Right atrium auricular region (tissue), 2 donors: ENCODE data around the gene MARVELD3. TPM values are rescaled to one million over a fixed set of nuclear protein-coding genes. Genes with fewer than 3 reads are reported as not detected.
"Not testable (repeated sequence)": the region's sequence is repeated elsewhere in the genome, so short reads cannot be mapped to it uniquely, and the experiment has no call there.

Source experiments
- DNase-seq: peaks from one replicate; pipeline ENCODE4 v3.0.0-alpha.2; 2019; ENCODE audit warnings: low spot score
- H3K27ac ChIP-seq, 2 donors: fragments of 200-600 bp; sonication (generic); 1 replicate in 1 of 2; 2 replicates in 1 of 2; pipeline ENCODE4 v1.5.1; 2016 to 2019
- H3K27me3 ChIP-seq, 2 donors: fragments of 200-600 bp; sonication (generic); one replicate each; pipeline versions ENCODE4 v1.5.1 to v1.6.0; 2017 to 2019
- H3K36me3 ChIP-seq: fragments of 200-600 bp; sonication (generic); one replicate; pipeline ENCODE4 v1.5.1; 2016
- H3K4me1 ChIP-seq, 2 donors: fragments of 200-600 bp; sonication (generic); one replicate each; pipeline versions ENCODE4 v1.5.1 to v1.6.0; 2017 to 2019
- H3K4me3 ChIP-seq, 2 donors: fragments of 200-600 bp; sonication (generic); 1 replicate in 1 of 2; 2 replicates in 1 of 2; pipeline ENCODE4 v1.5.1; 2017 to 2019; ENCODE audit warnings: mild to moderate bottlenecking in 1 of 2, moderate library complexity in 1 of 2
- H3K9me3 ChIP-seq, 2 donors: fragments of 200-600 bp; sonication (generic); one replicate each; pipeline ENCODE4 v1.5.1; 2019
- total RNA-seq, 2 donors: library from RNA; depleted of rRNA; stranded (reverse); fragments of >200 nt; gene quantifications; one replicate each; pipeline ENCODE4 v1.1.0, GENCODE V29; 2016
- TF ChIP-seq, protein P1 (sequence below), 2 donors: fragments of 200-600 bp; sonication (generic); IDR thresholded peaks; one replicate each; pipeline ENCODE4 v1.5.1; 2019; ENCODE audit warnings: antibody characterized with exemption in 2 of 2

MARVELD3 gene, protein sequence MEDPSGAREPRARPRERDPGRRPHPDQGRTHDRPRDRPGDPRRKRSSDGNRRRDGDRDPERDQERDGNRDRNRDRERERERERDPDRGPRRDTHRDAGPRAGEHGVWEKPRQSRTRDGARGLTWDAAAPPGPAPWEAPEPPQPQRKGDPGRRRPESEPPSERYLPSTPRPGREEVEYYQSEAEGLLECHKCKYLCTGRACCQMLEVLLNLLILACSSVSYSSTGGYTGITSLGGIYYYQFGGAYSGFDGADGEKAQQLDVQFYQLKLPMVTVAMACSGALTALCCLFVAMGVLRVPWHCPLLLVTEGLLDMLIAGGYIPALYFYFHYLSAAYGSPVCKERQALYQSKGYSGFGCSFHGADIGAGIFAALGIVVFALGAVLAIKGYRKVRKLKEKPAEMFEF
- not detected for total RNA-seq

DNA sequence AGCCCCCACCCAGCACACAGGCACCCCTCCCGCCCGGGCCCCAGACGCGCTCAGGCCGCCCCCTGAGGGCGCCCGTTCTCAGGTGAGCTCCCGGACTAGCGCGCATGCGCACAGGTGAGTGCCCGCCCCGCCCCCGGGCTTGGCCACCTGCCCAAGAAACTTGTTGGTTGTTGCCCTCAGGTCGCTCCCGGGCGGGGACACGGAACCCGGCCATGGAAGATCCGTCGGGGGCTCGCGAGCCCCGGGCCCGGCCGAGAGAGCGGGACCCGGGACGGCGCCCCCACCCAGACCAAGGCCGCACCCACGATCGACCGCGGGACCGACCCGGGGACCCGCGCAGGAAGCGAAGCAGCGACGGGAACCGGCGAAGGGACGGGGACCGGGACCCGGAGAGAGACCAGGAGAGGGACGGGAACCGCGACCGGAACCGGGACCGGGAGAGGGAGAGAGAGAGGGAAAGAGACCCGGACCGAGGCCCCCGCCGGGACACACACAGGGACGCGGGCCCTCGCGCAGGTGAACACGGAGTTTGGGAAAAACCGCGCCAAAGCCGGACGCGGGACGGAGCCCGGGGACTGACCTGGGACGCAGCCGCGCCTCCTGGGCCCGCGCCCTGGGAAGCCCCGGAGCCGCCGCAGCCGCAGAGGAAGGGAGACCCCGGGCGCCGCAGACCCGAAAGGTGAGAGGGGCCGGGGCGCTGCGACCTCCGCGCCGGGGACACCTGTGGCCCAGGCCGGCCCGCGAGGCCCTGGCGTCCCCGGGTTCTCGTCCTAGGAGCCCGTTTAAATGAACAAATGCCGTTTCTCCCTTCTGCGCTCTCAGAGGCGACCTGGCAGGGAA lies at the start of gene MARVELD3:
MARVELD3 (plus strand) TSS at position 167 of the 840 bp plus-strand sequence; CDS start at position 213, 46 bp downstream.
- H3K9me3 ChIP-seq = no peaks in the 10 kb centered on the region
- H3K4me1 ChIP-seq = peaks cover 0 to 14% of the 10 kb centered on the region in 2 donors
- H3K27me3 ChIP-seq = peaks cover 15 to 16% of the 10 kb centered on the region in 2 donors
- TF ChIP-seq, protein P1, sequence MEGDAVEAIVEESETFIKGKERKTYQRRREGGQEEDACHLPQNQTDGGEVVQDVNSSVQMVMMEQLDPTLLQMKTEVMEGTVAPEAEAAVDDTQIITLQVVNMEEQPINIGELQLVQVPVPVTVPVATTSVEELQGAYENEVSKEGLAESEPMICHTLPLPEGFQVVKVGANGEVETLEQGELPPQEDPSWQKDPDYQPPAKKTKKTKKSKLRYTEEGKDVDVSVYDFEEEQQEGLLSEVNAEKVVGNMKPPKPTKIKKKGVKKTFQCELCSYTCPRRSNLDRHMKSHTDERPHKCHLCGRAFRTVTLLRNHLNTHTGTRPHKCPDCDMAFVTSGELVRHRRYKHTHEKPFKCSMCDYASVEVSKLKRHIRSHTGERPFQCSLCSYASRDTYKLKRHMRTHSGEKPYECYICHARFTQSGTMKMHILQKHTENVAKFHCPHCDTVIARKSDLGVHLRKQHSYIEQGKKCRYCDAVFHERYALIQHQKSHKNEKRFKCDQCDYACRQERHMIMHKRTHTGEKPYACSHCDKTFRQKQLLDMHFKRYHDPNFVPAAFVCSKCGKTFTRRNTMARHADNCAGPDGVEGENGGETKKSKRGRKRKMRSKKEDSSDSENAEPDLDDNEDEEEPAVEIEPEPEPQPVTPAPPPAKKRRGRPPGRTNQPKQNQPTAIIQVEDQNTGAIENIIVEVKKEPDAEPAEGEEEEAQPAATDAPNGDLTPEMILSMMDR (IDR thresholded peaks at IDR 0.05) = no peak
- H3K36me3 ChIP-seq = no peaks in the 10 kb centered on the region
- H3K27ac ChIP-seq = no peak within 1 kb of the TSS
- H3K4me3 ChIP-seq = peak within 1 kb of the TSS; percentile 29 to 48
- DNase-seq = no peak

DNA sequence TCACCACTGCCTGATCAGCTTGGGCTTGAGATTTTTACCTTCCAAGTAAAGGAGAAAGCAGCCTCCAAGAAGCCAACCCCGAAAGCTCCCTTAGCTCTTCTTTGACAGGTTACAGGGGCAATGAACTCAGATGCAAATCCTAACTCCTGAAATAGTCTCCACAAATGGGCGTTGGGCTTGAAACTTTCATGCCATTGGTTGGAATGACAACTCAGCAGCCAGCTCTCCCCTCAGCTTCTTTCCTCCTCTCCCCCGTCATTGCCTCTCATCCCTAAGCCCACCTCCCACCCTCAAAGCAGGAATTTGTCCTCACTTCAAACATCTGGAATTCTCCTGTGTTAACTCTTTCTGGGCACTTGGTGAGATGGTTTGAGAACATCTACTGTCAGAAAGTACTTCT lies 49.0 kb upstream of the MARVELD3 start, which contains the start of gene TAT:
TAT (minus strand) TSS at position 122 of the 400 bp plus-strand sequence. CDS start 677 bp downstream, outside the sequence.
- no peak for DNase-seq
- Histone ChIP-seq H3K4me3 (no peak within 1 kb of the TSS), H3K36me3 (no peaks in the 10 kb centered on the region), H3K27me3 (no peaks in the 10 kb centered on the region), H3K4me1 (no peaks in the 10 kb centered on the region), H3K27ac (no peak within 1 kb of the TSS), H3K9me3 (no peaks in the 10 kb centered on the region)
- TF ChIP-seq, protein P1 (IDR thresholded peaks at IDR 0.05) = no peak

DNA sequence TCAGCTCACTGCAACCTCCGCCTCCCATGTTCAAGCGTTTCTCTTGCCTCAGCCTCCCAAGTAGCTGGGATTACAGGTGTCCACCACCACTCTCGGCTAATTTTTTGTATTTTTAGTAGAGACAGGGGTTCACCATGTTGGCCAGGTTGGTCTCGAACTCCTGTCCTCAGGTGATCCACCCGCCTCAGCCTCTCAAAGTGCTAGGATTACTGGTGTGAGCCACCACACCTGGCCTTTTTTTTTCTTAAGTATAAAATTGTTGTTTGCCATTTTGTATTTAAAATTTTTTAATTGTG lies 43.5 kb upstream of the MARVELD3 start:
- not testable (repeated sequence) for H3K4me1 ChIP-seq, H3K27ac ChIP-seq, H3K36me3 ChIP-seq

DNA sequence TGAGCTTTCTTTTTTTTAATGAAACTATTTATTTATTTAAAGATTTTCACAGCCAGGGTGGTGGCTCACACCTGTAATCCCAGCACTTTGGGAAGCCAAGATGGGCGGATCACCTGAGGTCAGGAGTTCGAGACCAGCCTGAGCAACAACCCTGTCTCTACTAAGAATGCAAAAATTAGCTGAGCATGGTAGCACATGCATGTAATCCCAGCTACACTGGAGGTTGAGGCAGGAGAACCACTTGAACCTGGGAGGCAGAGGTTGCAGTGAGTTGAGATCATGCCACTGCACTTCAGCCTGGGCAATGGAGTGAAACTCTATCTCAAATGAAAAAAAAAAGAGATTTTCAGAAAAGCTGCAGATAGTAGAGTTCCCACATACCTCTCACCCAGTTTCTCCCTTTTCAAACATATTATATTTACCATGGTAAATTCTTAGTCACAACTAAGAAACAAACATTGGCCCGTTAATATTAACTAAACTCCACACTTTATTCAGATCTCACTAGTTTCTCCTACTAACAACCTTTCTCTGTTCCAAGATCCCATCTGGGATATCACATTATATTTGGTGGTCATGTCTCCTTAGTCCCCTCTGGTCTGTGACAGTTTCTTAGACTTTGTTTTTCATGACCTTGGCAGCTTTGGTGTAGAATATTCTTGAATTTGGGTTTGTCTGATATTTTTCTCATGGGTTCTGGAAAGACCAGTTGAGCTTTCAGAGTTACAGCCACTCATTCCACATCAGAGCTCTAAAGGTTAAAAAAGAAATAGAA lies 41.3 kb upstream of the MARVELD3 start:
- H3K9me3 ChIP-seq = no peaks in the 10 kb centered on the region
- no peaks in the 10 kb centered on the region for H3K27me3 ChIP-seq
- no peak overlapping the region for H3K27ac ChIP-seq
- no peak overlapping the region for H3K4me3 ChIP-seq
- TF ChIP-seq, protein P1 (IDR thresholded peaks at IDR 0.05) = no peak
- H3K36me3 ChIP-seq = no peaks in the 10 kb centered on the region
- DNase-seq = no peak
- H3K4me1 ChIP-seq = no peaks in the 10 kb centered on the region

More for the DNA sequence above, 43.5 kb upstream of the MARVELD3 start:
- H3K4me3 ChIP-seq, H3K27me3 ChIP-seq, H3K9me3 ChIP-seq, DNase-seq: not testable (repeated sequence)

DNA sequence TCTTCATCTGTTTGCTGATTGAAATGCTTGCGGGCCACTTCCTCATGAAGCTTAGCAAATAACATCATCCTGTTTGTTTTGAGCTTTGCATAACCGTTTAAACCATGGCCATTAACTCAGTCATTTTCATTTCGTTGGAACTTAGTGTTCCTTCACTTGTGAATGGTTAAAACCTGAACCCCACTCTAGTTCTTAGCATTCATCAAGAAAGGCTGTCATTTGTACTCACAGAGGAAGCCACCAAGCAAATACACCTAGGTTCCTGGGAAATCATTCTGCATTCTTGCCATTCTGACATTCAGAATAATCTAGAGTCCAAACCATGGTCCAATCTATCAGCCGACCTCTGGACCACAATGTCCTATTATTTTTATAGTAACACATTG lies 40.7 kb upstream of the MARVELD3 start:
- TF ChIP-seq, protein P1 (IDR thresholded peaks at IDR 0.05) = no peak
- Histone ChIP-seq H3K27ac (no peak overlapping the region), H3K4me3 (no peak overlapping the region), H3K36me3 (no peaks in the 10 kb centered on the region), H3K9me3 (no peaks in the 10 kb centered on the region), H3K4me1 (no peaks in the 10 kb centered on the region), H3K27me3 (no peaks in the 10 kb centered on the region)
- DNase-seq = no peak

DNA sequence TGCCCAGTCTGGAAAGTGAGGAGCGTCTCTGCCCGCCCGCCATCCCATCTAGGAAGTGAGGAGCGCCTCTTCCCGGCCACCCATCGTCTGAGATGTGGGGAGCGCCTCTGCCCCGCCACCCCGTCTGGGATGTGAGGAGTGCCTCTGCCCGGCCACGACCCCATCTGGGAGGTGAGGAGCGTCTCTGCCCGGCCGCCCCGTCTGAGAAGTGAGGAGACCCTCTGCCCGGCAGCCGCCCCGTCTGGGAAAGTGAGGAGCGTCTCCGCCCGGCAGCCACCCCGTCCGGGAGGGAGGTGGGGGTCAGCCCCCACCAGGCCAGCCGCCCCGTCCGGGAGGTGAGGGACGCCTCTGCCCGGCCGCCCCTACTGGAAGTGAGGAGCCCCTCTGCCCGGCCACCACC lies 36.6 kb upstream of the MARVELD3 start:
- DNase-seq, H3K36me3 ChIP-seq, H3K27ac ChIP-seq, H3K9me3 ChIP-seq, H3K4me1 ChIP-seq, H3K4me3 ChIP-seq, H3K27me3 ChIP-seq: not testable (repeated sequence)

DNA sequence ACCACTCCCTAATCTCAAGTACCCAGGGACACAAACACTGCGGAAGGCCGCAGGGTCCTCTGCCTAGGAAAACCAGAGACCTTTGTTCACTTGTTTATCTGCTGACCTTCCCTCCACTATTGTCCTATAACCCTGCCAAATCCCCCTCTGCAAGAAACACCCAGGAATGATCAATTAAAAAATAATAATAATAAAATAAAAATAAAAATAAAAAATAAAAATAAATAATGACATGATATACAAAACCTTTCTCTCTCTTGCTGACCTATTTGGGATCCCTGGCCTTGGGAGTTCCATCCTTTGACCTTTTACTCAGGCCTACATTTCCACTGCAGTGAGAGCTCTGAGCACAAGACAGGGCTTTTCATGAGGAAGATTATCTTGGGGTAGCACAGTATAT lies 35.9 kb upstream of the MARVELD3 start:
- not testable (repeated sequence) for H3K27me3 ChIP-seq, H3K36me3 ChIP-seq, DNase-seq, H3K9me3 ChIP-seq, H3K4me1 ChIP-seq, H3K27ac ChIP-seq, H3K4me3 ChIP-seq
